ENCODE results near the gene SP1. TPM values are rescaled to one million over a fixed set of nuclear protein-coding genes. Genes with fewer than 3 reads are reported as not detected.
A peak's percentile ranks its signal among the peaks of the same experiment; 100 is the strongest.

The SP1 gene
- total and polyA plus RNA-seq, 9 of the 15 experiments (the other 6 are each of a cell fraction or from before 2014, with no cell fraction given): 8.0 to 65.5 (median 41.6) TPM

GRCh38 chr12:53453953-53454640 lies 74.1 kb downstream of the SP1 start:
- POLR2A ChIA-PET: interaction anchor here (0.5 to 3.9 kb wide), 19 partner anchors 11 to 573 kb away, joined by 3 to 39 read pairs (median 5); partner anchors contain the start of genes AAAS, SP1 and TARBP2
- intact Hi-C loops (cut with micrococcal nuclease) (no loop called here), in situ Hi-C loops (cut with MboI) (no loop called here)
- H3K4me2 ChIP-seq (ENCODE audit: insufficient read depth, low read length): peak overlapping the region; percentile 54
- no peaks in the 10 kb centered on the region for H3K9me3 ChIP-seq (replicated peaks; ENCODE audit: control insufficient read depth, insufficient read depth, low read depth, low read length)
- peaks cover 4% of the 10 kb centered on the region for H3K9me1 ChIP-seq (ENCODE audit: control insufficient read depth, insufficient read depth, low read length)
- H3K27me3 ChIP-seq (ENCODE audit: control insufficient read depth in 2 of 2, insufficient read depth in 2 of 2, low read length in 2 of 2): no peaks in the 10 kb centered on the region
- no peak overlapping the region for H2AFZ ChIP-seq (ENCODE audit: low read depth, low read length)
- no peak for DNase-seq (ENCODE audit: extremely low read depth in 1 of 4, low spot score in 3 of 4)
- CTCF ChIA-PET (ENCODE audit: low intra/inter-chr PET ratio): interaction anchor here (0.9 to 1.9 kb wide), 2 partner anchors 127 to 130 kb away, joined by 3 to 6 read pairs; no protein-coding TSS in a partner anchor
- WGBS (ENCODE audit: insufficient coverage, low coverage, missing lambda C conversion rate): 29% methylated on average over 6 of the region's 6 CpGs
- peaks cover 0 to 17% of the 10 kb centered on the region in 2 experiments; a peak in 3 of 5 replicates for H3K4me1 ChIP-seq (replicated peaks in 1 of 2; ENCODE audit: control insufficient read depth in 2 of 2, insufficient read depth in 2 of 2, low read length in 2 of 2)
- peak overlapping the region; percentile 98; the same call in 1 of the 3 replicates for H3K27ac ChIP-seq (ENCODE audit: extremely low read depth, low read depth, low read length)
- H3K79me2 ChIP-seq (ENCODE audit: control insufficient read depth, insufficient read depth, low read length): peaks cover 70% of the 10 kb centered on the region
- H3K4me3 ChIP-seq: peak overlapping the region; percentile 98; the same call in 1 of the 2 replicates
- BruUV-seq (replicated peaks): no TSS peak
- peaks cover 64% of the 10 kb centered on the region for H3K36me3 ChIP-seq (ENCODE audit: control insufficient read depth, insufficient read depth, low read length)
- peak overlapping the region in 1 of 2 experiments; percentile 91; a peak in 2 of 4 replicates for H3K9ac ChIP-seq (ENCODE audit: insufficient read depth in 1 of 2, low read depth in 2 of 2, low read length in 2 of 2)
- ATAC-seq: no peak
- FAIRE-seq: no peak
- peaks cover 34% of the 10 kb centered on the region for H4K20me1 ChIP-seq (replicated peaks; ENCODE audit: control insufficient read depth, insufficient read depth, low read length)
- no peak for TF ChIP-seq SMAD1 (IDR thresholded peaks at IDR 0.05; ENCODE audit: low read depth, low read length, partially characterized antibody)
- no peak for TF ChIP-seq HNRNPH1 (optimal IDR thresholded peaks at IDR 0.05; ENCODE audit: low read depth, low read length)
- no peak for TF ChIP-seq MCM3 (IDR thresholded peaks at IDR 0.05)
- TF ChIP-seq RAD51 (IDR thresholded peaks at IDR 0.05; ENCODE audit: borderline replicate concordance, low read depth): no peak
- TF ChIP-seq ZNF324 (CRISPR knock-in tag; IDR thresholded peaks at IDR 0.05): no peak
- no peak for TF ChIP-seq YY1 (IDR thresholded peaks at IDR 0.05; ENCODE audit: borderline replicate concordance in 1 of 3, control insufficient read depth in 1 of 3, extremely low read depth in 1 of 3, insufficient read depth in 3 of 3, insufficient read length in 1 of 3, insufficient replicate concordance in 2 of 3, low read depth in 1 of 3, low read length in 2 of 3)
- TF ChIP-seq ZFP36 (IDR thresholded peaks at IDR 0.05; ENCODE audit: low read depth, low read length, partially characterized antibody): no peak
- TF ChIP-seq MECOM (CRISPR knock-in tag; IDR thresholded peaks at IDR 0.05): no peak
- TF ChIP-seq NFRKB (IDR thresholded peaks at IDR 0.05; ENCODE audit: low read depth): no peak
- TF ChIP-seq POLR2G (IDR thresholded peaks at IDR 0.05; ENCODE audit: low read depth, low read length): peak; percentile 51
- no peak for TF ChIP-seq ZNF75A (CRISPR knock-in tag; IDR thresholded peaks at IDR 0.05)
- TF ChIP-seq JUNB (CRISPR knock-in tag; conservative IDR thresholded peaks at IDR 0.05): no peak
- no peak for TF ChIP-seq ESRRB (CRISPR knock-in tag; IDR thresholded peaks at IDR 0.05; ENCODE audit: borderline replicate concordance)
- no peak for TF ChIP-seq IRF9 (tag; IDR thresholded peaks at IDR 0.05)
- TF ChIP-seq RBM22 (IDR thresholded peaks at IDR 0.05; ENCODE audit: low read depth, low read length, poor library complexity, severe bottlenecking): peak; percentile 59
- no peak for TF ChIP-seq CREB5 (CRISPR knock-in tag; IDR thresholded peaks at IDR 0.05)
- TF ChIP-seq SAFB2 (IDR thresholded peaks at IDR 0.05; ENCODE audit: borderline replicate concordance, low read depth, low read length, severe bottlenecking): no peak
- no peak for TF ChIP-seq ZNF140 (CRISPR knock-in tag; IDR thresholded peaks at IDR 0.05)
- no peak for TF ChIP-seq SMAD4 (CRISPR knock-in tag; conservative IDR thresholded peaks at IDR 0.05)
- 0 out of 2 replicates have a peak, but pooled peaks have one; percentile 25 for TF ChIP-seq SP1 (CRISPR knock-in tag; IDR thresholded peaks at IDR 0.05)
